Tibial artery (tissue), 4 donors: ENCODE results near the gene TFAP2A.

ENCODE experiments used
- DNase-seq, 2 donors: peaks; one replicate each; pipeline ENCODE4 v3.0.0-alpha.2; 2019
- H3K27ac ChIP-seq, 2 donors: fragments of 200-600 bp; sonication (generic) in 1 of 2; 1 replicate in 1 of 2; 2 replicates in 1 of 2; pipeline ENCODE4 v1.5.1; 2018 to 2019; ENCODE audit warnings: mild to moderate bottlenecking in 1 of 2
- H3K27me3 ChIP-seq, 2 donors: fragments of 200-600 bp; sonication (generic) in 1 of 2; one replicate each; pipeline versions ENCODE4 v1.5.1 to v1.6.0; 2016 to 2019
- H3K36me3 ChIP-seq, 3 donors: fragments of 200-600 bp; sonication (generic) in 2 of 3; one replicate each; pipeline ENCODE4 v1.5.1; 2016 to 2019; ENCODE audit warnings: mild to moderate bottlenecking in 2 of 3
- H3K4me1 ChIP-seq, 4 donors: fragments of 200-600 bp; sonication (generic) in 2 of 4; 1 replicate in 3 of 4; 2 replicates in 1 of 4; pipeline ENCODE4 v1.5.1; 2016 to 2019
- H3K4me3 ChIP-seq, 2 donors: fragments of 200-600 bp; sonication (generic) in 1 of 2; 1 replicate in 1 of 2; 2 replicates in 1 of 2; pipeline ENCODE4 v1.5.1; 2018 to 2019; ENCODE audit warnings: mild to moderate bottlenecking in 2 of 2
- H3K9me3 ChIP-seq, 3 donors: fragments of 200-600 bp; sonication (generic) in 1 of 3; one replicate each; pipeline ENCODE4 v1.5.1; 2016 to 2019
- intact Hi-C: fragments of 100-400 bp; cut with DNase I; formaldehyde crosslinking; loops from one replicate; pipeline ENCODE4 v1.15.0; 2023; ENCODE audit warnings: low total_unique reads
- TF ChIP-seq, protein P1 (sequence below), 2 experiments: fragments of 200-600 bp in 1 of 2; fragments of 450-650 bp in 1 of 2; IDR thresholded peaks; one replicate each; pipeline ENCODE4 v1.5.1; 2017 to 2019; ENCODE audit warnings: antibody characterized with exemption in 2 of 2, mild to moderate bottlenecking in 1 of 2, moderate library complexity in 1 of 2

TFAP2A gene

GRCh38 chr6:10350720-10351119, 64.2 kb downstream of the TFAP2A start:
- H3K36me3 ChIP-seq: no peaks in the 10 kb centered on the region
- intact Hi-C loops: no loop called here

GRCh38 chr6:10347561-10348327, 67.1 kb downstream of the TFAP2A start:
- intact Hi-C loops: no loop called here
- no peak for DNase-seq
- Histone ChIP-seq H3K27ac (no peak overlapping the region), H3K36me3 (no peaks in the 10 kb centered on the region), H3K4me1 (no peaks in the 10 kb centered on the region), H3K27me3 (peaks cover 0 to 6% of the 10 kb centered on the region in 2 donors), H3K9me3 (no peaks in the 10 kb centered on the region), H3K4me3 (no peak overlapping the region)
- TF ChIP-seq, protein P1, sequence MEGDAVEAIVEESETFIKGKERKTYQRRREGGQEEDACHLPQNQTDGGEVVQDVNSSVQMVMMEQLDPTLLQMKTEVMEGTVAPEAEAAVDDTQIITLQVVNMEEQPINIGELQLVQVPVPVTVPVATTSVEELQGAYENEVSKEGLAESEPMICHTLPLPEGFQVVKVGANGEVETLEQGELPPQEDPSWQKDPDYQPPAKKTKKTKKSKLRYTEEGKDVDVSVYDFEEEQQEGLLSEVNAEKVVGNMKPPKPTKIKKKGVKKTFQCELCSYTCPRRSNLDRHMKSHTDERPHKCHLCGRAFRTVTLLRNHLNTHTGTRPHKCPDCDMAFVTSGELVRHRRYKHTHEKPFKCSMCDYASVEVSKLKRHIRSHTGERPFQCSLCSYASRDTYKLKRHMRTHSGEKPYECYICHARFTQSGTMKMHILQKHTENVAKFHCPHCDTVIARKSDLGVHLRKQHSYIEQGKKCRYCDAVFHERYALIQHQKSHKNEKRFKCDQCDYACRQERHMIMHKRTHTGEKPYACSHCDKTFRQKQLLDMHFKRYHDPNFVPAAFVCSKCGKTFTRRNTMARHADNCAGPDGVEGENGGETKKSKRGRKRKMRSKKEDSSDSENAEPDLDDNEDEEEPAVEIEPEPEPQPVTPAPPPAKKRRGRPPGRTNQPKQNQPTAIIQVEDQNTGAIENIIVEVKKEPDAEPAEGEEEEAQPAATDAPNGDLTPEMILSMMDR (IDR thresholded peaks at IDR 0.05): no peak

More at GRCh38 chr6:10350720-10351119, 64.2 kb downstream of the TFAP2A start:
- DNase-seq: no peak
- H3K4me1 ChIP-seq: no peaks in the 10 kb centered on the region
- H3K4me3 ChIP-seq: no peak overlapping the region
- TF ChIP-seq, protein P1 (IDR thresholded peaks at IDR 0.05): no peak
- peaks cover 0 to 5% (median 0%) of the 10 kb centered on the region in 3 donors for H3K9me3 ChIP-seq
- peaks cover 0 to 10% of the 10 kb centered on the region in 2 donors for H3K27me3 ChIP-seq
- no peak overlapping the region for H3K27ac ChIP-seq
